Neural progenitor cell (in vitro differentiated cells): ENCODE results near the gene AGTRAP.

ENCODE experiments used
- EZH2 ChIP-seq: fragments of 200-600 bp; sonication (generic); IDR thresholded peaks from 2 replicates; pipeline ENCODE4 v1.6.1; 2017; ENCODE audit warnings: antibody characterized with exemption, mild to moderate bottlenecking, moderate library complexity
- EZH2phosphoT487 ChIP-seq: fragments of 200-600 bp; sonication (generic); IDR thresholded peaks from 2 replicates; pipeline ENCODE4 v1.6.1; 2017; ENCODE audit warnings: antibody characterized with exemption
- TF ChIP-seq, protein P1 (sequence below): fragments of 200-600 bp; sonication (generic); IDR thresholded peaks from 2 replicates; pipeline ENCODE4 v1.5.1; 2017; ENCODE audit warnings: antibody characterized with exemption, mild to moderate bottlenecking

DNA sequence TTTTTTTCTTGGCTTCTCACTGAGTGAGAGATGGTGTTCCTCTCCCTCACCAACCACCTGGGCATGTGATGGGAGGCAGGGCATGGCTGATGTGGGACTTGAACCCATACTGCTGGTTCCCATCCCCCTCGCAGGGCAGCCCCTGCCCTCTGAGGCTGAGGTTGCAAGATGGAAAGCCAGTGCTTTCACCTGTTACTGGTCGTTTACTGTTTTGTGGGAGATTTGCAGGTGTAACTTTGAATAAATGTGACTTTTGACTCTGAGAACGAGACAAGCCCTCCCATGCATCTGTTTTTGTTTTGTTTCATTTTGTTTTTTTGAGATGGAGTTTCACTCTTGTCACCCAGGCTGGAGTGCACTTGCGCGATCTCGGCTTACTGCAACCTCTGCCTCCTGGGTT, 47.6 kb downstream of the AGTRAP start:
- no peak for TF ChIP-seq EZH2phosphoT487
- TF ChIP-seq, protein P1, sequence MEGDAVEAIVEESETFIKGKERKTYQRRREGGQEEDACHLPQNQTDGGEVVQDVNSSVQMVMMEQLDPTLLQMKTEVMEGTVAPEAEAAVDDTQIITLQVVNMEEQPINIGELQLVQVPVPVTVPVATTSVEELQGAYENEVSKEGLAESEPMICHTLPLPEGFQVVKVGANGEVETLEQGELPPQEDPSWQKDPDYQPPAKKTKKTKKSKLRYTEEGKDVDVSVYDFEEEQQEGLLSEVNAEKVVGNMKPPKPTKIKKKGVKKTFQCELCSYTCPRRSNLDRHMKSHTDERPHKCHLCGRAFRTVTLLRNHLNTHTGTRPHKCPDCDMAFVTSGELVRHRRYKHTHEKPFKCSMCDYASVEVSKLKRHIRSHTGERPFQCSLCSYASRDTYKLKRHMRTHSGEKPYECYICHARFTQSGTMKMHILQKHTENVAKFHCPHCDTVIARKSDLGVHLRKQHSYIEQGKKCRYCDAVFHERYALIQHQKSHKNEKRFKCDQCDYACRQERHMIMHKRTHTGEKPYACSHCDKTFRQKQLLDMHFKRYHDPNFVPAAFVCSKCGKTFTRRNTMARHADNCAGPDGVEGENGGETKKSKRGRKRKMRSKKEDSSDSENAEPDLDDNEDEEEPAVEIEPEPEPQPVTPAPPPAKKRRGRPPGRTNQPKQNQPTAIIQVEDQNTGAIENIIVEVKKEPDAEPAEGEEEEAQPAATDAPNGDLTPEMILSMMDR = no peak
- TF ChIP-seq EZH2 = no peak
